H1 (cell line): Measurements from ENCODE around the gene AGPAT4. TPM values are rescaled to one million over a fixed set of nuclear protein-coding genes. Genes with fewer than 3 reads are reported as not detected.

Experiments
- CTCF ChIA-PET: fragments of 300-600 bp; sonication (Branson Sonifier 250); formaldehyde crosslinking; loops from one replicate; lab custom pipeline; 2021; ENCODE audit not compliant: partially characterized antibody; lab: Charles Lee
- POLR2A ChIA-PET: fragments of 300-600 bp; sonication (Branson Sonifier 250); formaldehyde crosslinking; loops from one replicate; lab custom pipeline; 2021; ENCODE audit warnings: inconsistent platforms; ENCODE audit not compliant: partially characterized antibody; lab: Charles Lee
- DNase-seq, 2 experiments: peaks; one replicate each; pipeline versions ENCODE4 v3.0.0 to v3.0.0-alpha.2; 2010 to 2022; ENCODE audit warnings: low spot score in 2 of 2, low read depth in 1 of 2, mixed read lengths in 1 of 2
- FAIRE-seq: peaks from 2 replicates; lab custom pipeline; 2011; peaks lifted over from hg19 to GRCh38; lab: Jason Lieb, UNC
- H2AFZ ChIP-seq: 2 replicates; pipeline ENCODE4 v1.8.1; 2012; ENCODE audit warnings: low read length, inconsistent platforms
- H2AK5ac ChIP-seq: 2 replicates; pipeline ENCODE4 v1.6.1; 2013; ENCODE audit warnings: low read depth, low read length
- H2BK120ac ChIP-seq: replicated peaks from 2 replicates; pipeline ENCODE3; 2013; ENCODE audit warnings: low read depth, low read length, inconsistent platforms
- H2BK12ac ChIP-seq: 2 replicates; pipeline ENCODE4 v1.6.1; 2013; ENCODE audit warnings: low read depth, low read length
- H2BK15ac ChIP-seq: 2 replicates; pipeline ENCODE4 v1.6.1; 2013; ENCODE audit warnings: low read length
- H2BK20ac ChIP-seq: 2 replicates; pipeline ENCODE4 v1.6.1; 2013; ENCODE audit warnings: low read length
- H2BK5ac ChIP-seq: 2 replicates; pipeline ENCODE4 v1.6.1; 2013; ENCODE audit warnings: low read depth, low read length
- H3K14ac ChIP-seq: 2 replicates; pipeline ENCODE4 v1.6.1; 2013; ENCODE audit warnings: inconsistent platforms; ENCODE audit not compliant: insufficient read length
- H3K18ac ChIP-seq: 2 replicates; pipeline ENCODE4 v1.6.1; 2013; ENCODE audit warnings: low read length; ENCODE audit errors: extremely low read depth
- H3K23ac ChIP-seq: 2 replicates; pipeline ENCODE4 v1.6.1; 2013; ENCODE audit warnings: inconsistent platforms; ENCODE audit not compliant: insufficient read length
- H3K23me2 ChIP-seq: 2 replicates; pipeline ENCODE4 v1.6.1; 2013; ENCODE audit warnings: low read depth, low read length
- H3K27ac ChIP-seq: 2 replicates; pipeline ENCODE4 v1.6.1; 2011; ENCODE audit warnings: low read depth, low read length, inconsistent platforms
- H3K27me3 ChIP-seq, 4 experiments: replicated peaks in 1 of 4; 1 replicate in 1 of 4; 2 replicates in 3 of 4; pipeline versions ENCODE4 v1.6.1 to v1.8.1; 2011 to 2013; ENCODE audit warnings: low read length in 3 of 4, mild to moderate bottlenecking in 3 of 4, inconsistent platforms in 2 of 4, mixed read lengths in 2 of 4, moderate library complexity in 1 of 4; ENCODE audit not compliant: control insufficient read depth in 3 of 4, insufficient read depth in 3 of 4; ENCODE audit errors: extremely low read depth in 1 of 4
- H3K36me3 ChIP-seq, 4 experiments: 2 replicates each; pipeline versions ENCODE4 v1.6.1 to v1.8.1; 2011 to 2013; ENCODE audit warnings: mild to moderate bottlenecking in 4 of 4, low read length in 3 of 4, moderate library complexity in 2 of 4, control low read depth in 1 of 4, inconsistent platforms in 1 of 4; ENCODE audit not compliant: insufficient read depth in 4 of 4, control insufficient read depth in 2 of 4
- H3K4ac ChIP-seq: replicated peaks from 2 replicates; pipeline ENCODE3; 2013; ENCODE audit warnings: low read length, low read depth, mixed read lengths, inconsistent platforms; ENCODE audit not compliant: insufficient read length
- H3K4me1 ChIP-seq, 4 experiments: replicated peaks in 1 of 4; 1 replicate in 1 of 4; 2 replicates in 3 of 4; pipeline versions ENCODE4 v1.6.1 to v1.8.1; 2011 to 2013; ENCODE audit warnings: low read length in 3 of 4, inconsistent platforms in 2 of 4, mixed read lengths in 1 of 4; ENCODE audit not compliant: insufficient read depth in 4 of 4, control insufficient read depth in 3 of 4
- H3K4me2 ChIP-seq, 2 experiments: 2 replicates each; pipeline versions ENCODE4 v1.6.1 to v1.8.1; 2011 to 2013; ENCODE audit warnings: low read depth in 2 of 2, low read length in 2 of 2, control low read depth in 1 of 2, inconsistent platforms in 1 of 2, mild to moderate bottlenecking in 1 of 2; ENCODE audit not compliant: insufficient read depth in 1 of 2
- H3K4me3 ChIP-seq, 4 experiments: fragments of 200-600, 300-600 bp in 1 of 4; sonication (generic), shearing (Covaris generic), sonication (Bioruptor Twin) in 1 of 4; 2 replicates each; pipeline versions ENCODE4 v1.5.1 to v1.8.1; 2011 to 2016; ENCODE audit warnings: low read length in 4 of 4, low read depth in 3 of 4, control low read depth in 2 of 4, inconsistent platforms in 2 of 4, mild to moderate bottlenecking in 2 of 4, mixed read lengths in 1 of 4, moderate library complexity in 1 of 4; ENCODE audit not compliant: insufficient read depth in 2 of 4; ENCODE audit errors: extremely low read depth in 1 of 4
- H3K56ac ChIP-seq: replicated peaks from 2 replicates; pipeline ENCODE3; 2013; ENCODE audit warnings: low read depth, mild to moderate bottlenecking, mixed read lengths, low read length, inconsistent platforms; ENCODE audit not compliant: insufficient read length
- H3K79me1 ChIP-seq: 2 replicates; pipeline ENCODE4 v1.6.1; 2013; ENCODE audit warnings: low read depth, low read length, control low read depth
- H3K79me2 ChIP-seq, 2 experiments: 2 replicates each; pipeline versions ENCODE4 v1.6.1 to v1.8.1; 2012 to 2013; ENCODE audit warnings: low read length in 2 of 2, mild to moderate bottlenecking in 2 of 2, inconsistent platforms in 1 of 2; ENCODE audit not compliant: insufficient read depth in 2 of 2, control insufficient read depth in 1 of 2
- H3K9ac ChIP-seq, 4 experiments: replicated peaks in 1 of 4; 1 replicate in 1 of 4; 2 replicates in 3 of 4; pipeline versions ENCODE4 v1.6.1 to v1.8.1; 2011 to 2013; ENCODE audit warnings: low read depth in 3 of 4, low read length in 3 of 4, control low read depth in 2 of 4, mild to moderate bottlenecking in 2 of 4, moderate library complexity in 2 of 4, inconsistent platforms in 1 of 4; ENCODE audit errors: extremely low read depth in 1 of 4
- H3K9me3 ChIP-seq, 2 experiments: 2 replicates each; pipeline versions ENCODE4 v1.6.1 to v1.8.1; 2012 to 2013; ENCODE audit warnings: mild to moderate bottlenecking in 2 of 2, moderate library complexity in 2 of 2, control low read depth in 1 of 2, inconsistent platforms in 1 of 2, low read depth in 1 of 2, low read length in 1 of 2, mixed read lengths in 1 of 2; ENCODE audit not compliant: insufficient read depth in 2 of 2
- H4K20me1 ChIP-seq, 2 experiments: replicated peaks in 1 of 2; 2 replicates each; pipeline versions ENCODE3 to v1.8.1; 2011 to 2013; ENCODE audit warnings: inconsistent platforms in 2 of 2, low read length in 2 of 2, mild to moderate bottlenecking in 1 of 2; ENCODE audit not compliant: insufficient read depth in 2 of 2, control insufficient read depth in 1 of 2
- H4K5ac ChIP-seq: 2 replicates; pipeline ENCODE4 v1.6.1; 2013; ENCODE audit warnings: low read length, low read depth, mixed read lengths, inconsistent platforms; ENCODE audit not compliant: insufficient read length
- H4K8ac ChIP-seq: 2 replicates; pipeline ENCODE4 v1.8.0; 2013; ENCODE audit warnings: mild to moderate bottlenecking, moderate library complexity, low read length, inconsistent platforms; ENCODE audit not compliant: insufficient read depth; ENCODE audit errors: extremely low read depth
- H4K91ac ChIP-seq: replicated peaks from 2 replicates; pipeline ENCODE3; 2013; ENCODE audit warnings: low read length, mixed read lengths, inconsistent platforms; ENCODE audit not compliant: insufficient read length
- ASH2L ChIP-seq: fragments of 200-600, 300-600 bp; sonication (generic); IDR thresholded peaks from one replicate; pipeline ENCODE4 v1.7.1; 2017; ENCODE audit warnings: low read length
- BRCA1 ChIP-seq: IDR thresholded peaks from 2 replicates; pipeline ENCODE4 v1.6.1; 2012; ENCODE audit warnings: low read depth, low read length, improper control_type of control experiment
- CEBPB ChIP-seq: IDR thresholded peaks from 2 replicates; pipeline ENCODE4 v1.6.1; 2012; ENCODE audit warnings: low read depth, low read length
- CTBP2 ChIP-seq: IDR thresholded peaks from 2 replicates; pipeline ENCODE4 v1.7.0; 2011; ENCODE audit warnings: borderline replicate concordance, mild to moderate bottlenecking, moderate library complexity, mixed read lengths, low read length; ENCODE audit not compliant: insufficient read depth, insufficient read length
- GABPA ChIP-seq: IDR thresholded peaks from 2 replicates; pipeline ENCODE4 v1.6.1; 2011; ENCODE audit warnings: mild to moderate bottlenecking, low read length, moderate library complexity, borderline replicate concordance; ENCODE audit not compliant: insufficient read depth
- HDAC6 ChIP-seq: IDR thresholded peaks from one replicate; pipeline ENCODE4 v1.7.1; 2012; ENCODE audit warnings: low read depth, mild to moderate bottlenecking, inconsistent platforms, low read length, moderate library complexity
- MAFK ChIP-seq: IDR thresholded peaks from 2 replicates; pipeline ENCODE4 v1.6.1; 2012; ENCODE audit warnings: low read depth, mild to moderate bottlenecking, improper control_type of control experiment, low read length
- RAD21 ChIP-seq, 2 experiments: IDR thresholded peaks in 1 of 2; conservative IDR thresholded peaks in 1 of 2; 2 replicates each; pipeline ENCODE4 v1.6.1; 2011; ENCODE audit warnings: low read depth in 2 of 2, low read length in 2 of 2, improper control_type of control experiment in 1 of 2, inconsistent platforms in 1 of 2, mild to moderate bottlenecking in 1 of 2, moderate library complexity in 1 of 2
- RNF2 ChIP-seq: fragments of 200-900, 300-1000 bp; sonication (generic); IDR thresholded peaks from 2 replicates; pipeline ENCODE4 v1.7.1; 2016; ENCODE audit warnings: borderline replicate concordance, low read depth, mild to moderate bottlenecking, antibody characterized with exemption, low read length; ENCODE audit not compliant: poor library complexity, severe bottlenecking; ENCODE audit errors: missing control alignments
- SIN3A ChIP-seq, 2 experiments: IDR thresholded peaks in 1 of 2; conservative IDR thresholded peaks in 1 of 2; 2 replicates each; pipeline ENCODE4 v1.6.1; 2011 to 2012; ENCODE audit warnings: low read length in 2 of 2, improper control_type of control experiment in 1 of 2, low read depth in 1 of 2, mild to moderate bottlenecking in 1 of 2
- SIX5 ChIP-seq: IDR thresholded peaks from 2 replicates; pipeline ENCODE4 v1.6.1; 2011; ENCODE audit warnings: mild to moderate bottlenecking, low read depth, low read length
- TCF12 ChIP-seq: IDR thresholded peaks from 2 replicates; pipeline ENCODE4 v1.6.1; 2011; ENCODE audit warnings: low read depth, mild to moderate bottlenecking, low read length
- WGBS, 2 experiments: shearing (Covaris generic) in 1 of 2; methylation state at CpG; one replicate each; pipeline versions ENCODE4 v1.1.6 to v1.1.7; 2013 to 2015; ENCODE audit warnings: low lambda C conversion rate in 2 of 2, mixed read lengths in 2 of 2, inconsistent platforms in 1 of 2, low coverage in 1 of 2, missing lambda C conversion rate in 1 of 2; ENCODE audit not compliant: insufficient replicate concordance in 2 of 2, insufficient coverage in 1 of 2, insufficient read length in 1 of 2; ENCODE audit errors: extremely low coverage in 1 of 2, missing lambda C conversion rate in 1 of 2; 5-methylcytosine and 5-hydroxymethylcytosine counted together
- polyA plus RNA-seq, 7 experiments: library from polyadenylated mRNA; depleted of rRNA in 3 of 7; stranded (reverse) in 5 of 7; unstranded in 2 of 7; fragments of >200 nt in 5 of 7; fragments of 200-250 nt in 2 of 7; gene quantifications; 1 replicate in 5 of 7; 2 replicates in 1 of 7; 4 replicates in 1 of 7; pipeline versions ENCODE4 v1.2.1 to v1.2.3, GENCODE V29; 2011 to 2013; ENCODE audit warnings: missing spikeins in 2 of 7, mixed read lengths in 2 of 7
- total RNA-seq: library from RNA; stranded (reverse); fragmentation: NEBNext Ultra II Directional; extraction: Animal tissue kit (Norgen Biotek cat#: 25700); gene quantifications from 2 replicates; pipeline ENCODE4 v1.2.1, GENCODE V29; 2021

The AGPAT4 gene
- total and polyA plus RNA-seq, 2 of the 8 experiments (the other 6 are each of a cell fraction or from before 2014, with no cell fraction given): 13.5 to 23.8 TPM

GRCh38 chr6:161204866-161205557 lies 68.8 kb downstream of the AGPAT4 start:
- Histone ChIP-seq H3K79me1 (peaks cover 2% of the 10 kb centered on the region; the same call in 1 of the 2 replicates), H4K5ac (no peak overlapping the region)
- no peak for TF ChIP-seq SIN3A (conservative IDR thresholded peaks at IDR 0.05 in 1 of 2, IDR thresholded peaks at IDR 0.05 in 1 of 2; ENCODE audit: low read depth in 1 of 2, low read length in 2 of 2)
- no peak for TF ChIP-seq SIX5
- no peak for TF ChIP-seq MAFK
- TF ChIP-seq CEBPB: no peak
- TF ChIP-seq ASH2L: no peak
- TF ChIP-seq CTBP2: no peak
- no peak for TF ChIP-seq TCF12
- no peak for TF ChIP-seq RNF2
- TF ChIP-seq HDAC6: no peak
- no peak for TF ChIP-seq BRCA1
- no peak for TF ChIP-seq GABPA
- TF ChIP-seq RAD21 (IDR thresholded peaks at IDR 0.05 in 1 of 2, conservative IDR thresholded peaks at IDR 0.05 in 1 of 2; ENCODE audit: low read depth in 2 of 2, low read length in 2 of 2): no peak

More at GRCh38 chr6:161204866-161205557, 68.8 kb downstream of the AGPAT4 start:
- Histone ChIP-seq H3K27ac (0 out of 2 replicates have a peak overlapping the region, but pooled peaks have one; percentile 10), H4K8ac (no peak overlapping the region), H2BK20ac (no peak overlapping the region), H2AK5ac (no peak overlapping the region), H3K56ac (no peak overlapping the region), H3K4ac (no peak overlapping the region), H3K27me3 (no peaks in the 10 kb centered on the region), H3K4me2 (no peak overlapping the region), H3K18ac (peak overlapping the region; percentile 36; the same call in 1 of the 2 replicates), H2BK12ac (no peak overlapping the region), H2BK120ac (no peak overlapping the region), H3K23me2 (no peaks in the 10 kb centered on the region), H3K4me3 (no peak overlapping the region), H3K4me1 (peaks cover 0 to 4% (median 0%) of the 10 kb centered on the region in 4 experiments; a peak in 1 of 7 replicates), H4K20me1 (peaks cover 2% of the 10 kb centered on the region in 2 experiments), H2BK15ac (no peak overlapping the region), H3K9me3 (peaks cover 6 to 7% of the 10 kb centered on the region in 2 experiments; a peak in 3 of 4 replicates), H4K91ac (no peak overlapping the region), H3K9ac (no peak overlapping the region), H2AFZ (no peak overlapping the region), H3K14ac (no peak overlapping the region), H3K23ac (no peak overlapping the region), H3K36me3 (peaks cover 0 to 6% (median 2%) of the 10 kb centered on the region in 4 experiments; a peak in 3 of 8 replicates), H3K79me2 (peaks cover 3 to 41% of the 10 kb centered on the region in 2 experiments; a peak in 2 of 4 replicates), H2BK5ac (no peak overlapping the region)
- DNase-seq (no peak), FAIRE-seq (no peak)
- WGBS, 2 experiments: 86% methylated on average over 11 of the region's 11 CpGs; no CpG with 5 or more reads in 1 of the 2 experiments
- ChIA-PET POLR2A (no interaction called here), CTCF (no interaction called here)
